Measurements from ENCODE around the gene LIN28A.

Gene LIN28A

GRCh38 chr1:26403656-26404055 is 7.0 kb upstream of the LIN28A start:
- Histone ChIP-seq H2BK15ac (ENCODE audit: low read length) (no peak overlapping the region), H4K91ac (ENCODE audit: low read depth, low read length, poor library complexity) (no peak overlapping the region), H2BK5ac (ENCODE audit: low read length) (no peak overlapping the region), H3K4me2 (ENCODE audit: insufficient read depth, low read length, poor library complexity, severe bottlenecking) (peak overlapping the region; percentile 13), H3K4me1 (ENCODE audit: control insufficient read depth in 2 of 2, insufficient read depth in 1 of 2, low read depth in 1 of 2, low read length in 2 of 2) (peaks cover 9 to 11% of the 10 kb centered on the region in 2 donors), H3K4me3 (ENCODE audit: low read length in 2 of 2) (no peak overlapping the region), H2BK120ac (ENCODE audit: low read depth, low read length) (no peak overlapping the region), H3K79me1 (ENCODE audit: low read depth, low read length) (no peaks in the 10 kb centered on the region), H4K8ac (ENCODE audit: low read depth, low read length) (no peak overlapping the region), H3K27ac (replicated peaks; ENCODE audit: low read length) (peak overlapping the region; percentile 66), H2BK12ac (ENCODE audit: low read length) (no peak overlapping the region), H3K9ac (ENCODE audit: low read depth, low read length, poor library complexity) (no peak overlapping the region), H3K4ac (ENCODE audit: low read length) (no peak overlapping the region), H3K36me3 (replicated peaks in 1 of 2; ENCODE audit: control insufficient read depth in 2 of 2, insufficient read depth in 2 of 2, low read length in 2 of 2) (no peaks in the 10 kb centered on the region), H3K23ac (ENCODE audit: low read depth, low read length, poor library complexity) (no peak overlapping the region), H3K18ac (ENCODE audit: low read length) (no peak overlapping the region), H2AFZ (ENCODE audit: low read length) (no peak overlapping the region), H3K9me3 (replicated peaks in 1 of 2; ENCODE audit: control insufficient read depth in 2 of 2, insufficient read depth in 1 of 2, low read depth in 1 of 2, low read length in 2 of 2) (no peaks in the 10 kb centered on the region), H3K14ac (ENCODE audit: low read length) (no peak overlapping the region), H3K27me3 (ENCODE audit: control insufficient read depth in 3 of 3, insufficient read depth in 3 of 3, low read depth in 1 of 3, low read length in 3 of 3) (no peaks in the 10 kb centered on the region), H2AK5ac (ENCODE audit: low read depth, low read length) (no peak overlapping the region)
- DNase-seq (ENCODE audit: low spot score): no peak
- WGBS, 2 donors (ENCODE audit: extremely low coverage in 2 of 2, insufficient read length in 2 of 2, insufficient replicate concordance in 1 of 2): no CpG with 5 or more reads among the region's 4 CpGs

DNA sequence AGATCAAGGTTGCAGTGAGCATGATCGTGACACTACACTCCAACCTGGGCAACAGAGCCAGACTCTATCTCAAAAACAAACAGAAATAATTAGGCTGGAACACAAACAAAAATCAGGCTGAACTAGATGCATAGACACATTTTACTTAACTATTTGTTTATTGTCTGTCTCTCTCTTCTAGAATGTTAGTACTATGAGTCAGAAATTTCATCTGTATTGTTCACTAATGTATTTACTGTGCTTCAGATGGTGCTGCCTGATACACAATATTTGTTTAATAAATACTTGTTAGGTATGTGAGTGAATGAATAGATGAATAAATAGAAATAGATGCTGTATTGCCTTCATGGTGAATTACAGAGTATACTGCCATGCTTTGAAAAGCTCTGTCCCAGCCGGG is 6.0 kb upstream of the LIN28A start:
- Histone ChIP-seq H2BK120ac (ENCODE audit: low read depth, low read length) (no peak overlapping the region), H4K91ac (ENCODE audit: low read depth, low read length, poor library complexity) (no peak overlapping the region), H3K23ac (ENCODE audit: low read depth, low read length, poor library complexity) (no peak overlapping the region), H3K9ac (ENCODE audit: low read depth, low read length, poor library complexity) (no peak overlapping the region), H2BK5ac (ENCODE audit: low read length) (no peak overlapping the region), H3K4ac (ENCODE audit: low read length) (no peak overlapping the region), H3K18ac (ENCODE audit: low read length) (peak overlapping the region; percentile 48), H2AFZ (ENCODE audit: low read length) (no peak overlapping the region), H3K14ac (ENCODE audit: low read length) (no peak overlapping the region), H3K4me3 (ENCODE audit: low read length in 2 of 2) (no peak overlapping the region), H2AK5ac (ENCODE audit: low read depth, low read length) (no peak overlapping the region), H2BK12ac (ENCODE audit: low read length) (no peak overlapping the region), H3K36me3 (replicated peaks in 1 of 2; ENCODE audit: control insufficient read depth in 2 of 2, insufficient read depth in 2 of 2, low read length in 2 of 2) (no peaks in the 10 kb centered on the region), H4K8ac (ENCODE audit: low read depth, low read length) (no peak overlapping the region), H3K9me3 (replicated peaks in 1 of 2; ENCODE audit: control insufficient read depth in 2 of 2, insufficient read depth in 1 of 2, low read depth in 1 of 2, low read length in 2 of 2) (no peaks in the 10 kb centered on the region), H2BK15ac (ENCODE audit: low read length) (no peak overlapping the region), H3K27me3 (ENCODE audit: control insufficient read depth in 3 of 3, insufficient read depth in 3 of 3, low read depth in 1 of 3, low read length in 3 of 3) (no peaks in the 10 kb centered on the region), H3K27ac (replicated peaks; ENCODE audit: low read length) (peak overlapping the region; percentile 66), H3K79me1 (ENCODE audit: low read depth, low read length) (no peaks in the 10 kb centered on the region), H3K4me2 (ENCODE audit: insufficient read depth, low read length, poor library complexity, severe bottlenecking) (no peak overlapping the region), H3K4me1 (ENCODE audit: control insufficient read depth in 2 of 2, insufficient read depth in 1 of 2, low read depth in 1 of 2, low read length in 2 of 2) (peaks cover 9 to 13% of the 10 kb centered on the region in 2 donors)
- no CpG with 5 or more reads among the region's 2 CpGs for WGBS, 2 donors (ENCODE audit: extremely low coverage in 2 of 2, insufficient read length in 2 of 2, insufficient replicate concordance in 1 of 2)
- no peak for DNase-seq (ENCODE audit: low spot score)

DNA sequence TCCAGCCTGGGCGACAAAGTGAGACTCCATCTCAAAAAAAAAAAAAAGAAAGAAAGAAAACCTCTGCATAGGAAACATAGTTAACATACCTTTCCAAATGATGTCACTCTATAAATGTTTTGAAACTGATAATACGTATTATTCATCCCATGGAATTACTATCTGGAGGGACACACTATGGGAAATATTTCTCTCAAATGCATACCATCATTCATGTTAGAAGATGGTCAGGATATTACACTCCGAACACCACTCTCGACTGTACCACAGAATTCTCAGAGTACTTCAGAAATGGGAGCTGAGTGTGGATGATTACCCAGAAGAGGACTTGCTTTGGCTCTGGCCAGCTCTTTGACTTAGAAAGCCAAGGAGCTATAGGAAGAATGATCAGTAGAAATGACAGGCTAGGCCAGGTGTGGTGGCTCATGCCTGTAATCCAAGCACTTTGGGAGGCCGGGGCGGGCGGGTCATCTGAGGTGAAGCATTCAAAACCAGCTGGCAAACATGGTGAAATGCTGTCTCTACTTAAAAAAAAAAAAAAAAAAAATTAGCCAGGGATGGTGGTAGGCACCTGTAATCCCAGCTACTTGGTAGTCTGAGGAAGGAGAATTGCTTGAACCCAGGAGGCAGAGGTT is 5.2 kb upstream of the LIN28A start:
- Histone ChIP-seq H2AFZ (ENCODE audit: low read length) (no peak overlapping the region), H3K4me3 (ENCODE audit: low read length in 2 of 2) (no peak overlapping the region), H3K36me3 (replicated peaks in 1 of 2; ENCODE audit: control insufficient read depth in 2 of 2, insufficient read depth in 2 of 2, low read length in 2 of 2) (no peaks in the 10 kb centered on the region), H2BK5ac (ENCODE audit: low read length) (no peak overlapping the region), H3K4me2 (ENCODE audit: insufficient read depth, low read length, poor library complexity, severe bottlenecking) (no peak overlapping the region), H3K4me1 (ENCODE audit: control insufficient read depth in 2 of 2, insufficient read depth in 1 of 2, low read depth in 1 of 2, low read length in 2 of 2) (peaks cover 9 to 16% of the 10 kb centered on the region in 2 donors), H2BK15ac (ENCODE audit: low read length) (no peak overlapping the region), H2BK120ac (ENCODE audit: low read depth, low read length) (no peak overlapping the region), H3K79me1 (ENCODE audit: low read depth, low read length) (no peaks in the 10 kb centered on the region), H4K8ac (ENCODE audit: low read depth, low read length) (no peak overlapping the region), H3K23ac (ENCODE audit: low read depth, low read length, poor library complexity) (no peak overlapping the region), H3K18ac (ENCODE audit: low read length) (no peak overlapping the region), H3K27ac (replicated peaks; ENCODE audit: low read length) (no peak overlapping the region), H3K9ac (ENCODE audit: low read depth, low read length, poor library complexity) (no peak overlapping the region), H3K9me3 (replicated peaks in 1 of 2; ENCODE audit: control insufficient read depth in 2 of 2, insufficient read depth in 1 of 2, low read depth in 1 of 2, low read length in 2 of 2) (no peaks in the 10 kb centered on the region), H2AK5ac (ENCODE audit: low read depth, low read length) (no peak overlapping the region), H4K91ac (ENCODE audit: low read depth, low read length, poor library complexity) (no peak overlapping the region), H2BK12ac (ENCODE audit: low read length) (no peak overlapping the region), H3K4ac (ENCODE audit: low read length) (no peak overlapping the region), H3K27me3 (ENCODE audit: control insufficient read depth in 3 of 3, insufficient read depth in 3 of 3, low read depth in 1 of 3, low read length in 3 of 3) (no peaks in the 10 kb centered on the region), H3K14ac (ENCODE audit: low read length) (no peak overlapping the region)
- DNase-seq (ENCODE audit: low spot score): no peak
- no CpG with 5 or more reads among the region's 7 CpGs for WGBS, 2 donors (ENCODE audit: extremely low coverage in 2 of 2, insufficient read length in 2 of 2, insufficient replicate concordance in 1 of 2)

DNA sequence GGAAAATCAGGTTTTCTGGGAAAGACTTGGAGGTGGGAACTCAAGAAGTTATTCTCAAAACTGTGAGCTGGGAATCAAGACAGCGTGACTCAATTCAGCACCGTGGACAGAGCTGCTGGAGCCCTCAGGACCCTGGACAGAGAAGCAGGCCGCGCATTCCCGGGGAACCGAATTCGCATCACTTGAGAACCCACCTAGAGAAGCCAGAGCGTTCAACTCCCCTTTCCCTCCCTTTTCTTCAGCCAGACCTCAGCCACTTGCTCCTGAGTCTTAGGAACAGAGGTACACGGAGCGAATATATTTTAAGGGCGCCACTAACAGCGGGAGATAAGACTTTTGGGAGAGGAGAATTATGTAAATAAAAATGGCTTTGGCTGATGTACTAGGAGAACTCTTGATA is 2.0 kb upstream of the LIN28A start:
- no peak overlapping the region for H3K14ac ChIP-seq (ENCODE audit: low read length)
- peak overlapping the region; percentile 79 for H3K4me2 ChIP-seq (ENCODE audit: insufficient read depth, low read length, poor library complexity, severe bottlenecking)
- H4K8ac ChIP-seq (ENCODE audit: low read depth, low read length): no peak overlapping the region
- H2AK5ac ChIP-seq (ENCODE audit: low read depth, low read length): no peak overlapping the region
- H2BK15ac ChIP-seq (ENCODE audit: low read length): no peak overlapping the region
- H4K91ac ChIP-seq (ENCODE audit: low read depth, low read length, poor library complexity): no peak overlapping the region
- H3K4me3 ChIP-seq (ENCODE audit: low read length in 2 of 2): peak overlapping the region in 1 of 2 donors; percentile 93
- H3K9ac ChIP-seq (ENCODE audit: low read depth, low read length, poor library complexity): no peak overlapping the region
- no peak overlapping the region for H2BK5ac ChIP-seq (ENCODE audit: low read length)
- H2BK120ac ChIP-seq (ENCODE audit: low read depth, low read length): no peak overlapping the region
- DNase-seq (ENCODE audit: low spot score): peak; percentile 95
- WGBS, 2 donors (ENCODE audit: extremely low coverage in 2 of 2, insufficient read length in 2 of 2, insufficient replicate concordance in 1 of 2): no CpG with 5 or more reads among the region's 12 CpGs
- H3K4me1 ChIP-seq (ENCODE audit: control insufficient read depth in 2 of 2, insufficient read depth in 1 of 2, low read depth in 1 of 2, low read length in 2 of 2): peaks cover 10 to 25% of the 10 kb centered on the region in 2 donors
- H3K36me3 ChIP-seq (replicated peaks in 1 of 2; ENCODE audit: control insufficient read depth in 2 of 2, insufficient read depth in 2 of 2, low read length in 2 of 2): peaks cover 4 to 20% of the 10 kb centered on the region in 2 donors
- H3K4ac ChIP-seq (ENCODE audit: low read length): no peak overlapping the region
- no peak overlapping the region for H3K18ac ChIP-seq (ENCODE audit: low read length)
- H3K23ac ChIP-seq (ENCODE audit: low read depth, low read length, poor library complexity): no peak overlapping the region
- no peaks in the 10 kb centered on the region for H3K79me1 ChIP-seq (ENCODE audit: low read depth, low read length)
- no peaks in the 10 kb centered on the region for H3K27me3 ChIP-seq (ENCODE audit: control insufficient read depth in 3 of 3, insufficient read depth in 3 of 3, low read depth in 1 of 3, low read length in 3 of 3)
- H3K27ac ChIP-seq (replicated peaks; ENCODE audit: low read length): peak overlapping the region; percentile 99
- no peak overlapping the region for H2BK12ac ChIP-seq (ENCODE audit: low read length)
- peaks cover 0 to 1% of the 10 kb centered on the region in 2 donors for H3K9me3 ChIP-seq (replicated peaks in 1 of 2; ENCODE audit: control insufficient read depth in 2 of 2, insufficient read depth in 1 of 2, low read depth in 1 of 2, low read length in 2 of 2)
- no peak overlapping the region for H2AFZ ChIP-seq (ENCODE audit: low read length)

Data from neuronal stem cell (in vitro differentiated cells).